Panc1 (cell line): ENCODE measurements around the gene MAP4.

Source experiments
- POLR2AphosphoS5 ChIP-seq: IDR thresholded peaks from 2 replicates; pipeline ENCODE4 v1.6.1; 2012; ENCODE audit warnings: mild to moderate bottlenecking, low read depth, low read length, moderate library complexity
- SIN3A ChIP-seq: IDR thresholded peaks from 2 replicates; pipeline ENCODE4 v1.6.1; 2012; ENCODE audit warnings: low read depth, mild to moderate bottlenecking, low read length, moderate library complexity, borderline replicate concordance; ENCODE audit not compliant: insufficient read depth
- TCF7L2 ChIP-seq: IDR thresholded peaks from 2 replicates; pipeline ENCODE4 v1.6.1; 2011; ENCODE audit warnings: mild to moderate bottlenecking, low read depth, low read length, inconsistent platforms
- TF ChIP-seq, protein P1 (sequence below): fragments of 450-650 bp; IDR thresholded peaks from 2 replicates; pipeline ENCODE4 v1.5.1; 2017; ENCODE audit warnings: mild to moderate bottlenecking
- TF ChIP-seq, protein P2 (sequence below), 2 experiments: IDR thresholded peaks; 2 replicates each; pipeline ENCODE4 v1.6.1; 2011 to 2012; ENCODE audit warnings: low read depth in 2 of 2, control low read depth in 1 of 2, low read length in 1 of 2, mild to moderate bottlenecking in 1 of 2, moderate library complexity in 1 of 2; ENCODE audit not compliant: insufficient read depth in 1 of 2

GRCh38 chr3:47871389-47871788 lies 144.8 kb downstream of the MAP4 start:
- TF ChIP-seq, protein P1, sequence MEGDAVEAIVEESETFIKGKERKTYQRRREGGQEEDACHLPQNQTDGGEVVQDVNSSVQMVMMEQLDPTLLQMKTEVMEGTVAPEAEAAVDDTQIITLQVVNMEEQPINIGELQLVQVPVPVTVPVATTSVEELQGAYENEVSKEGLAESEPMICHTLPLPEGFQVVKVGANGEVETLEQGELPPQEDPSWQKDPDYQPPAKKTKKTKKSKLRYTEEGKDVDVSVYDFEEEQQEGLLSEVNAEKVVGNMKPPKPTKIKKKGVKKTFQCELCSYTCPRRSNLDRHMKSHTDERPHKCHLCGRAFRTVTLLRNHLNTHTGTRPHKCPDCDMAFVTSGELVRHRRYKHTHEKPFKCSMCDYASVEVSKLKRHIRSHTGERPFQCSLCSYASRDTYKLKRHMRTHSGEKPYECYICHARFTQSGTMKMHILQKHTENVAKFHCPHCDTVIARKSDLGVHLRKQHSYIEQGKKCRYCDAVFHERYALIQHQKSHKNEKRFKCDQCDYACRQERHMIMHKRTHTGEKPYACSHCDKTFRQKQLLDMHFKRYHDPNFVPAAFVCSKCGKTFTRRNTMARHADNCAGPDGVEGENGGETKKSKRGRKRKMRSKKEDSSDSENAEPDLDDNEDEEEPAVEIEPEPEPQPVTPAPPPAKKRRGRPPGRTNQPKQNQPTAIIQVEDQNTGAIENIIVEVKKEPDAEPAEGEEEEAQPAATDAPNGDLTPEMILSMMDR, result no peak
- TF ChIP-seq, protein P2, sequence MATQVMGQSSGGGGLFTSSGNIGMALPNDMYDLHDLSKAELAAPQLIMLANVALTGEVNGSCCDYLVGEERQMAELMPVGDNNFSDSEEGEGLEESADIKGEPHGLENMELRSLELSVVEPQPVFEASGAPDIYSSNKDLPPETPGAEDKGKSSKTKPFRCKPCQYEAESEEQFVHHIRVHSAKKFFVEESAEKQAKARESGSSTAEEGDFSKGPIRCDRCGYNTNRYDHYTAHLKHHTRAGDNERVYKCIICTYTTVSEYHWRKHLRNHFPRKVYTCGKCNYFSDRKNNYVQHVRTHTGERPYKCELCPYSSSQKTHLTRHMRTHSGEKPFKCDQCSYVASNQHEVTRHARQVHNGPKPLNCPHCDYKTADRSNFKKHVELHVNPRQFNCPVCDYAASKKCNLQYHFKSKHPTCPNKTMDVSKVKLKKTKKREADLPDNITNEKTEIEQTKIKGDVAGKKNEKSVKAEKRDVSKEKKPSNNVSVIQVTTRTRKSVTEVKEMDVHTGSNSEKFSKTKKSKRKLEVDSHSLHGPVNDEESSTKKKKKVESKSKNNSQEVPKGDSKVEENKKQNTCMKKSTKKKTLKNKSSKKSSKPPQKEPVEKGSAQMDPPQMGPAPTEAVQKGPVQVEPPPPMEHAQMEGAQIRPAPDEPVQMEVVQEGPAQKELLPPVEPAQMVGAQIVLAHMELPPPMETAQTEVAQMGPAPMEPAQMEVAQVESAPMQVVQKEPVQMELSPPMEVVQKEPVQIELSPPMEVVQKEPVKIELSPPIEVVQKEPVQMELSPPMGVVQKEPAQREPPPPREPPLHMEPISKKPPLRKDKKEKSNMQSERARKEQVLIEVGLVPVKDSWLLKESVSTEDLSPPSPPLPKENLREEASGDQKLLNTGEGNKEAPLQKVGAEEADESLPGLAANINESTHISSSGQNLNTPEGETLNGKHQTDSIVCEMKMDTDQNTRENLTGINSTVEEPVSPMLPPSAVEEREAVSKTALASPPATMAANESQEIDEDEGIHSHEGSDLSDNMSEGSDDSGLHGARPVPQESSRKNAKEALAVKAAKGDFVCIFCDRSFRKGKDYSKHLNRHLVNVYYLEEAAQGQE (IDR thresholded peaks at IDR 0.05; ENCODE audit: insufficient read depth in 1 of 2, low read depth in 2 of 2, low read length in 1 of 2), result no peak
- TF ChIP-seq POLR2AphosphoS5 (no peak), TCF7L2 (no peak), SIN3A (no peak)
